Fibroblast of lung (primary cell): ENCODE measurements around the gene C1QTNF1. TPM values are rescaled to one million over a fixed set of nuclear protein-coding genes. Genes with fewer than 3 reads are reported as not detected.

Experiments used
- DNase-seq, 2 donors: peaks; one replicate each; pipeline versions ENCODE4 v3.0.0 to v3.0.0-alpha.2; 2010; ENCODE audit warnings: low read depth in 2 of 2
- H2AFZ ChIP-seq: 2 replicates; pipeline ENCODE4 v1.5.1; 2012; ENCODE audit warnings: low read length, control low read depth, inconsistent platforms
- H3K27ac ChIP-seq: 2 replicates; pipeline ENCODE4 v1.5.1; 2011; ENCODE audit warnings: low read length, control low read depth; ENCODE audit not compliant: insufficient read depth
- H3K27me3 ChIP-seq: 2 replicates; pipeline ENCODE4 v1.5.1; 2011; ENCODE audit warnings: mild to moderate bottlenecking, low read length; ENCODE audit not compliant: control insufficient read depth, insufficient read depth
- H3K36me3 ChIP-seq: 2 replicates; pipeline ENCODE4 v1.5.1; 2011; ENCODE audit warnings: low read length; ENCODE audit not compliant: control insufficient read depth, insufficient read depth
- H3K4me1 ChIP-seq: 2 replicates; pipeline ENCODE4 v1.5.1; 2011; ENCODE audit warnings: low read length; ENCODE audit not compliant: control insufficient read depth, insufficient read depth; ENCODE audit errors: extremely low read depth
- H3K4me2 ChIP-seq: 2 replicates; pipeline ENCODE4 v1.5.1; 2011; ENCODE audit warnings: low read length, control low read depth; ENCODE audit not compliant: insufficient read depth; ENCODE audit errors: extremely low read depth
- H3K4me3 ChIP-seq, 4 experiments: fragments of 200-600 bp in 1 of 4; sonication (generic) in 1 of 4; replicated peaks in 1 of 4; 2 replicates each; pipeline ENCODE4 v1.5.1; 2011 to 2016; ENCODE audit warnings: low read length in 4 of 4, low read depth in 3 of 4, mild to moderate bottlenecking in 3 of 4, control low read depth in 2 of 4, inconsistent platforms in 1 of 4, mixed read lengths in 1 of 4; ENCODE audit not compliant: insufficient read depth in 1 of 4; ENCODE audit errors: control extremely low read depth in 1 of 4
- H3K79me2 ChIP-seq: 2 replicates; pipeline ENCODE4 v1.5.1; 2012; ENCODE audit warnings: mild to moderate bottlenecking, low read length, inconsistent platforms; ENCODE audit not compliant: control insufficient read depth, insufficient read depth
- H3K9ac ChIP-seq: 2 replicates; pipeline ENCODE4 v1.5.1; 2011; ENCODE audit warnings: mild to moderate bottlenecking, low read length, control low read depth; ENCODE audit not compliant: insufficient read depth
- H3K9me3 ChIP-seq: 2 replicates; pipeline ENCODE4 v1.5.1; 2012; ENCODE audit warnings: low read depth, low read length; ENCODE audit not compliant: control insufficient read depth, insufficient read depth
- H4K20me1 ChIP-seq: 2 replicates; pipeline ENCODE4 v1.5.1; 2011; ENCODE audit warnings: low read length; ENCODE audit not compliant: control insufficient read depth, insufficient read depth; ENCODE audit errors: extremely low read depth
- EZH2 ChIP-seq: IDR thresholded peaks from 2 replicates; pipeline ENCODE4 v1.5.1; 2012; ENCODE audit warnings: low read length, control low read depth, mild to moderate bottlenecking; ENCODE audit errors: missing control alignments
- polyA plus RNA-seq, 2 donors: library from polyadenylated mRNA; depleted of rRNA in 1 of 2; stranded (reverse) in 1 of 2; unstranded in 1 of 2; fragments of >200 nt; gene quantifications; 2 replicates each; pipeline ENCODE4 v1.2.1, GENCODE V29; 2011 to 2012; ENCODE audit warnings: missing spikeins in 1 of 2
- total RNA-seq: library from RNA; depleted of rRNA; stranded (reverse); fragments of >200 nt; gene quantifications from 2 replicates; pipeline ENCODE4 v1.2.1, GENCODE V29; 2014
- TF ChIP-seq, protein P1 (sequence below), 2 donors: IDR thresholded peaks in 1 of 2; conservative IDR thresholded peaks in 1 of 2; 1 replicate in 1 of 2; 2 replicates in 1 of 2; pipeline ENCODE4 v1.5.1; 2011 to 2012; ENCODE audit warnings: low read length in 2 of 2, control low read depth in 1 of 2, inconsistent platforms in 1 of 2, low read depth in 1 of 2, mild to moderate bottlenecking in 1 of 2

C1QTNF1 gene
- total and polyA plus RNA-seq, 2 donors (not counting 1 experiment from before 2014, with no cell fraction given): 15.0 to 45.2 TPM

GRCh38 chr17:79047923-79048825 lies 24.2 kb downstream of the C1QTNF1 start:
- Histone ChIP-seq H3K27ac (no peak overlapping the region), H3K9ac (no peak overlapping the region), H3K4me2 (no peak overlapping the region), H3K4me3 (no peak overlapping the region), H3K4me1 (no peaks in the 10 kb centered on the region), H2AFZ (no peak overlapping the region), H3K27me3 (no peaks in the 10 kb centered on the region), H3K79me2 (no peaks in the 10 kb centered on the region), H3K36me3 (no peaks in the 10 kb centered on the region), H3K9me3 (no peaks in the 10 kb centered on the region), H4K20me1 (no peaks in the 10 kb centered on the region)
- no peak for DNase-seq
- no peak for TF ChIP-seq EZH2
- TF ChIP-seq, protein P1, sequence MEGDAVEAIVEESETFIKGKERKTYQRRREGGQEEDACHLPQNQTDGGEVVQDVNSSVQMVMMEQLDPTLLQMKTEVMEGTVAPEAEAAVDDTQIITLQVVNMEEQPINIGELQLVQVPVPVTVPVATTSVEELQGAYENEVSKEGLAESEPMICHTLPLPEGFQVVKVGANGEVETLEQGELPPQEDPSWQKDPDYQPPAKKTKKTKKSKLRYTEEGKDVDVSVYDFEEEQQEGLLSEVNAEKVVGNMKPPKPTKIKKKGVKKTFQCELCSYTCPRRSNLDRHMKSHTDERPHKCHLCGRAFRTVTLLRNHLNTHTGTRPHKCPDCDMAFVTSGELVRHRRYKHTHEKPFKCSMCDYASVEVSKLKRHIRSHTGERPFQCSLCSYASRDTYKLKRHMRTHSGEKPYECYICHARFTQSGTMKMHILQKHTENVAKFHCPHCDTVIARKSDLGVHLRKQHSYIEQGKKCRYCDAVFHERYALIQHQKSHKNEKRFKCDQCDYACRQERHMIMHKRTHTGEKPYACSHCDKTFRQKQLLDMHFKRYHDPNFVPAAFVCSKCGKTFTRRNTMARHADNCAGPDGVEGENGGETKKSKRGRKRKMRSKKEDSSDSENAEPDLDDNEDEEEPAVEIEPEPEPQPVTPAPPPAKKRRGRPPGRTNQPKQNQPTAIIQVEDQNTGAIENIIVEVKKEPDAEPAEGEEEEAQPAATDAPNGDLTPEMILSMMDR (conservative IDR thresholded peaks at IDR 0.05 in 1 of 2, IDR thresholded peaks at IDR 0.05 in 1 of 2; ENCODE audit: low read depth in 1 of 2, low read length in 2 of 2): no peak

- Histone ChIP-seq H4K20me1 (no peaks in the 10 kb centered on the region), H3K27me3 (no peaks in the 10 kb centered on the region), H3K9ac (no peak overlapping the region), H2AFZ (no peak overlapping the region), H3K9me3 (no peaks in the 10 kb centered on the region), H3K27ac (no peak overlapping the region), H3K4me3 (no peak overlapping the region), H3K36me3 (no peaks in the 10 kb centered on the region), H3K79me2 (no peaks in the 10 kb centered on the region), H3K4me1 (no peaks in the 10 kb centered on the region), H3K4me2 (no peak overlapping the region)
- TF ChIP-seq, protein P1 (conservative IDR thresholded peaks at IDR 0.05 in 1 of 2, IDR thresholded peaks at IDR 0.05 in 1 of 2; ENCODE audit: low read depth in 1 of 2, low read length in 2 of 2): no peak
- no peak for TF ChIP-seq EZH2
- no peak for DNase-seq
Observed at GRCh38 chr17:79048826-79049755, 25.1 kb downstream of the C1QTNF1 start.

DNA sequence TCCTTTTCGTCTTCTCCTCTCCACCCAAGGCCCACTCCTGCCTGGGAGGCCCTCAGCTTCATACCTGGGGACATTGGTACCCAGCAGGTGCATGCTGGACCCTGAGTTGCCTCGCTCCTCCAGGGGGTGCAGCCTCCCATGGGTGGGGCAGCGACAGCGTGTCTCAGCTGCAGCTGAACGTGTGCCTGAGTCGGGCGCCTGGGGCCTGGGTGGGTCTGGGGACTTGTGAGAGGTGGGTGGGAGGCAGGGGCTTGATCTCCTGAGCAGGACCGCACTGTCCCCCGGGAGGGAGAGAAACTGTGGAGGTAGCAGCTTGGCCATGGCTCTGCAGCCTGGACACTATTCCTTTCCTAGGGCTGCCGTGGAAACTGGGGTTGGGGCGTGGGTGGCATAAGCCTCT lies 25.9 kb downstream of the C1QTNF1 start:
- Histone ChIP-seq H3K27ac (no peak overlapping the region), H2AFZ (no peak overlapping the region), H3K4me2 (no peak overlapping the region), H3K36me3 (no peaks in the 10 kb centered on the region), H4K20me1 (no peaks in the 10 kb centered on the region), H3K4me3 (no peak overlapping the region), H3K79me2 (no peaks in the 10 kb centered on the region), H3K4me1 (no peaks in the 10 kb centered on the region), H3K9me3 (no peaks in the 10 kb centered on the region), H3K9ac (no peak overlapping the region), H3K27me3 (no peaks in the 10 kb centered on the region)
- no peak for DNase-seq
- TF ChIP-seq, protein P1 (conservative IDR thresholded peaks at IDR 0.05 in 1 of 2, IDR thresholded peaks at IDR 0.05 in 1 of 2; ENCODE audit: low read depth in 1 of 2, low read length in 2 of 2): no peak
- no peak for TF ChIP-seq EZH2
